Measurements from ENCODE around the gene MXI1.
"Not testable (repeated sequence)": the region's sequence is repeated elsewhere in the genome, so short reads cannot be mapped to it uniquely, and the experiment has no call there.

Gene MXI1

DNA sequence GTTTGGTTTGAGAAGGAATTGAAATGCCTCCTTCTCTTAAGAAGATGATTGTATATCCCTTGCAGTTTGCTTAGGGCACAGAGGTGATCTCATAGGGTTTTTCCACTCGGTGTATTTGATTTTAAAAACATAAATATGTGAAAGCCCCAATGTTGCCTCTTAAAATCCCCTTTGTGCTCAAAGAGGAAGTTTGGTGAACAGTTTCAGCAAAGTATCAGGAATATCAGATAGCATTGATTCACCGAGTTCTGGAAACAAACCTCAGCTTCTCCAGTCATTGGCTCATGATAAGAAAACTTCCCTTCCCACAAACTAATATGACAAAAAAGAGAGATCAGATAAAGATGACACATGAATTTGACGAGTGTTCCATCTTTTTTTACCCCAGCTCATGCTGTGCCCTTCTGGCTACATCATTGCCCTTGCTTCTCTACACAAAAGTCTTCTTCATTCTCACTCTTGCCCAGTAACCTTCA is 117.4 kb downstream of the MXI1 start:
- no peak for DNase-seq

DNA sequence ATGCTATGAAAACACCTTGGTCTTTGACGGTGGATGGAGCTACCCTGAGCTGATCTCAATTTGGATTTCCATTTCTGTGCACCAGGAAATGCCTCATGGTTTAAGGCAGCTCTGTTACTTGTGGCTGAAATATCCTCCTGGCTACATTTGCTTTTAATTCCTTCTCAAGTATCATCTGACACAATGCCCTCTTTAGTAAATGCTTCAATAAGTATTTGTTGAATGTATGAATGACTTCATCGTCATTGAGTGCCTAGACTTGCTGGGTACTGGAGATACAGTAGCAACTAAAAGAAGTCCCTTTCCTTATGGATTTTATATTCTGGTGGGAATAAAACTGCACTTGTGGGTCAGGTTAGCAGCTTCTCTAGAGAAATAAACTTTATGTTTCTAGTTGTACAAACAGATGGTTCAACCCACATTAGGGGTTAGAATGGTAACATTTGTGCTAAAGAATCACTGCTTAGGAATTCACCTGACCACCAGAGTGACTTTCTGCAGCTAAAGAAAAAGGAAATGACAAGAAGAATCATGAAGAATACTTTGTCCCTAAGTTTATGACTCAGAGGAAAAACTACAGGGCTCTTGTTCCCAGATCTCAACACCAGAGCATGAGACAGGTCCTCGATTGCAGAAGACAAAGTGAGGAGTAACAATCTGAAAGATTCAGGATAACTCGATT is 119.1 kb downstream of the MXI1 start:
- DNase-seq = no peak

DNA sequence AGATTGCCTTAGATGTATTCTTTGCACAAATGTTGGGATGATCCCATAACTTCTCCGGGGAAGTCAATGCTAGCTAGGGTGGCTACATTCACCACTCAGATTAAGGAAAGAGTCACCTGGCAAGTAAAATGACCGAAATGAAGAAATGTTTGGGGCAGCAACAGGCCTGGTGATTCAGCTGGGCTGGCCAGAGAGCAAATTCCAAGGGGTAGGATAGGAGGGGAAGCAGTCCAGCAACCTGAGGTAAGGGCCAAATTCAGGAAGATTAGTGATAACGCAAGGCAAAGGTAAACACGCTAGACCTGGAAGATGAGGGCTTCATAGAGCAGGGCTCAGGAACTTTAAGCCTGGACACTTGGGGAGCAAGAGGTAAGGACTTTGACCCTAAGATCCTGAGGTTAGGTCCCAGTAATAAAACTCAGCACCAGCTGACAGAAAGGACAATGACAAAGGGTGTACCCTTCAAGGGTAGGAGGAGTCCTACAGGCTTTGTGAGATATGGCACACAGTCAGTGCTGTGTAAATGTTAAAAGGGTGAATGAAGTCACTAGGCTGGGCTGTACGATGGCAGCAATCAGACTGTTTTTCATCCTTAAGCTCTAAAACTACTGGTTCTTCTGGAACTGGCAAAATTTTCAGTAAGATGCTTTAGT is 120.0 kb downstream of the MXI1 start:
- no peak for DNase-seq

DNA sequence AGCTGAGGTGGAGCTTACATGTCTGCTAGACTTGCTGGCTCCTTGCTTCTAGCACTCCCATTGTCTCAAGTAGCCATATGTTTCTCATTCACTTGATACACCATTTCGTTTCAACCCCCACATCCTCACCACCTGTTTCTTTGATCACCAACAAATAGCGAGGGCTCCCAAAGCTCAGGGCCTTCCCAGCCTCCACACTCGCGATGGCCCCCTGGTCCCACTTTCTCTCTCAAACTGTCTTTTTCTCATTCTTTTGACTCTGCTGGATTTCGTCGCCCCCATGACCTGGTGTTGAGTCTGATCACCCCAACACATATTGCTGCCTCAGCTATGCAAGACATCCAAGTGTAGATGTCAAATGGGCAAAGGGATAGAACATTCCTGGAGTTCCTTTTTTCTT is 123.3 kb downstream of the MXI1 start:
- no peak for DNase-seq

DNA sequence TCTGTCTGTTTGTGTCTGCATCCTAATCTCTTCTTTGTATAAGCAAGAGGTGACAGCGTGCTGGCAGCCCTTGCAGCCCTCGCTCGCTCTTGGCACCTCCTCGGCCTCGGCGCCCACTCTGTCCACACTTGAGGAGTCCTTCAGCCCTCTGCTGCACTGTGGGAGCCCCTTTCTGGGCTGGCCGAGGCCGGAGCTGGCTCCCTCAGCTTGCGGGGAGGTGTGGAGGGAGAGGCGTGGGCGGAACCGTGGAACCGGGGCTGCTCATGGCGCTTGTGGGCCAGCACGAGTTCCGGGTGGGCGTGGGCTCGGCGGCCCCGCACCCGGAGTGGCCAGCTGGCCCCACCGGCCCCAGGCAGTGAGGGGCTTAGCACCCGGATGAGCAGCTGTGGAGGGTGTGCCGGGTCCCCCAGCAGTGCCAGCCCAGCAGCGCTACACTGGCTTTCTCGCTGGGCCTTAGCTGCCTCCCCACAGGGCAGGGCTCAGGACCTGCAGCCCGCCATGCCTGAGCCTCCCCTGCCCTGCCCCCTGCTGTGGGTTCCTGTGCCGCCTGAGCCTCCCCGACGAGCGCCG is 123.9 kb downstream of the MXI1 start:
- not testable (repeated sequence) for DNase-seq

DNA sequence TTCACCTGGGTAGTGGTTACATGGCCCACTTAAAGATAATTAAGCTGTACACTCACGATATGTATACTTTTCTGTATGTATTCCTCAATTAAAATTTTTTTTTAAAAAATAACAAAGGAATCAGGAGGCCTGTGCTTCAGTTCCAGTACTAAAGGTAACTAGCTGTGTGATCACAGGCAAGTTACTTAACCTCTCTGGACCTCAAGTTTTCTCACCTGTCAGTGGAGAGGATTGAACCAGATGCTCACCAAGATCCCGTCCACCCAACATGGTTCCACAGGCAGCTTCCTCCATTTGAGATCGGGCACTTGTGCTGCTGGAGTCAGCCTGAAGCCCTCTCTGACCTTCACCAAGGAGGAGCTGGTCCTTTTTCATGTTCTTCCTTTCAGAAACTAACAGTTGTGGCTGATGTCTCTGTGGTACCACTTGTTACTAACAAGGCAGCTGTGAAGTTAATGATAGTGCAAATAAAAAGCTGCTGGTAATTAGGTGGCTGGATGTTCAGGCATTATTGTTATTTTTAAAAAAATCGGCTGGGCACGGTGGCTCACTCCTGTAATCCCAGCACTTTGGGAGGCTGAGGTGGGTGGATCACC is 126.8 kb downstream of the MXI1 start:
- DNase-seq = no peak

DNA sequence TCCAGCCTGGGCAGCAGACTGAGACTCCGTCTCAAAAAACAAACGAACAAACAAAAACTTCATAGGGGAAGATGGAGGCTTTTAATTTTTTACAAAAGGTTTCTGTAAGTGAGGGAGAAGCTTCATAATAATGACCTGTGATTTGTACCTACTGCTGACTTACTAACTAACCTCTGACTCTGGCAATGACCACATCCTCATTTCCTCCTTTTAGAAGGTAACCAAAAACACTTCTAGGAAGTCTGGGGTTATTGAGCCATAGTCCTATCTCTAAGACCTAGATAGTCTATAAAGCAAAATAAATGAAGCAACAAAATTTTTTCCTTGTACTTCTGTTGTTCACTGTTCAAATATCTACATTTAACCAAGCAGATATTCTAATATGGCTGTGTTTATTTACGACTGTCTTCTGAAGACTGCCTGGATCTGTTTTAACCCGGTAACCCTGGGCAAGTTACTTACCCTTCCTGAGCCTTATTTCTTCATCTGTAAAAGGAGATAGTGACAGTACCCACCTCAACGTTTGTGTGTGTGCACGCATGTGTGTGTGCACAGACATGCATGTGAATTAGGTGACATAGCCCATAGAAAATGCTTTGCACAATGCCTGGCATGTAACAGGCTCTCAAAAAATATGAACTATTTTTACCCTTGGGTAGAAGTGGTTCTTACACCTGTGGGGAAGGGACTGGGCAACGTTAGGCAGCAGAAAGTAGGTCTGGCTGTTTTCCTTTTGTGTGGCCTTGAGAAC is 128.1 kb downstream of the MXI1 start:
- peak; percentile 62 for DNase-seq

DNA sequence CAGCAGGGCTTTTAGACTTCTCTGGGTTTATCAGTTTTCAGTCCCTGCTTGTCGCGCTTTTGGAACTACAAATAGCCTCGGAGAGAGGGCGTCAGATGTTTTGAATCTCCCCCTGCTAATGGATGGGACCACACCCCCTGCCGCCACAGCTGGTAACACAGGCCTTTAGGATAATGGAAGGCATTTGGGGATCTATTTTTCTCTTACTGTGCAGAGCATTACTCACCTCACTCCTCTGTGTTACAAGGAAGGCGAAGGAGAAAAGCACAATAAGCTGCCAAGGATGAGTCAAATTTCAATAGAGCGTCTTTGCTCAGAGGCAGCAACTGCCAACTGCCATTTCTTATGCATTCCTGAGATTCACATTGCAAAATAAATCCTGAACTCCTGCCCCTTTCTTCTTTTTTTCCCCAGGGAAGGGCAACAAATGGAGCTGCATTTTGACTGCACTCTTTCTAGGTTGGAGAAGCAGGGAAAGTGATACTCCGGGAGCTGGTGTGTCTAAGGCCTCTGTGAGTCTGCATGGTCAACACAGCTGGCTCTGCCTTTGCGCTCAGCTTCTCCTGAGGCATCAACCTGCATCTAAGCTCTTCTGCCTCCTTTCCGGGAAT is 128.8 kb downstream of the MXI1 start:
- no peak for DNase-seq

Measured in hematopoietic multipotent progenitor cell treated with erythropoietin and hydrocortisone succinate and interleukin-3 and kit ligand, for 6 days (in vitro differentiated cells).